ENCODE results near the gene ALPK1.

DNA sequence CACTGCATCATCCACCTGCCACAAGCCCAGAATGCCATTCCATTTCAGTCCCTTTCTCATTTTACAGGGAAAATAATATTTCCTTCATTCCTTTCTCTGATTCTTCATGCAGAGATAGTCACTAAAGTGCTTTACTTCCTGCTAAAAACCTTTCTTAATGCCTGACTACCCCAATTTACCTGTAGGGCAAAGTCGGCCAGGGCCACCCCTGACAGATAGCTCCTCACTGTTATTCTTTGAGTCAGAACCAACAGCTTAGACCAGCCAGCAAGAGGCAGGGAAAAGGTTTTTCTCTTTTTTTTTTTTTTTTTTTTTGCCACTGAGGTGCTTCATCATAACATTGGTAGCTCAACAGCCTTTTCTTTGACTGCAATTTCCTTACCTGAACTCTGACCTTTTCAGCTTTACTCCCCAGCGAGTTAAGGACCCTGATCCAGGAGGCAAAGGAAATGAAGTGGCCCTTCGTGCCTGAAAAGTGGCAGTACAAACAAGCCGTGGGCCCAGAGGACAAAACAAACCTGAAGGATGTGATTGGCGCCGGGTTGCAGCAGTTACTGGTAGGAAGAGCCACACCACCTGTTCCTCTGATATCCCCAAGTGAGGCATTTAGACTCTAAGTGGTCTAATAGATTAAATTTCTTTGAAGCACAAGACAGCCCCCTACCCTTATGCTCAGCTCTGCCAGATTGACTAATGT, 85.0 kb downstream of the ALPK1 start:
- TF ChIP-seq POLR2AphosphoS5 (IDR thresholded peaks at IDR 0.05; ENCODE audit: low read depth, low read length) (no peak), TAF1 (IDR thresholded peaks at IDR 0.05; ENCODE audit: borderline replicate concordance, insufficient read depth, low read length) (no peak), SIN3A (IDR thresholded peaks at IDR 0.05; ENCODE audit: borderline replicate concordance, insufficient read depth, low read length) (no peak)
